AG20443 (cell line): ENCODE results near the gene RPS6KL1.

Experiments
- DNase-seq: peaks from one replicate; pipeline ENCODE4 v3.0.0; 2012; ENCODE audit warnings: low spot score, mixed read lengths

The RPS6KL1 gene, protein sequence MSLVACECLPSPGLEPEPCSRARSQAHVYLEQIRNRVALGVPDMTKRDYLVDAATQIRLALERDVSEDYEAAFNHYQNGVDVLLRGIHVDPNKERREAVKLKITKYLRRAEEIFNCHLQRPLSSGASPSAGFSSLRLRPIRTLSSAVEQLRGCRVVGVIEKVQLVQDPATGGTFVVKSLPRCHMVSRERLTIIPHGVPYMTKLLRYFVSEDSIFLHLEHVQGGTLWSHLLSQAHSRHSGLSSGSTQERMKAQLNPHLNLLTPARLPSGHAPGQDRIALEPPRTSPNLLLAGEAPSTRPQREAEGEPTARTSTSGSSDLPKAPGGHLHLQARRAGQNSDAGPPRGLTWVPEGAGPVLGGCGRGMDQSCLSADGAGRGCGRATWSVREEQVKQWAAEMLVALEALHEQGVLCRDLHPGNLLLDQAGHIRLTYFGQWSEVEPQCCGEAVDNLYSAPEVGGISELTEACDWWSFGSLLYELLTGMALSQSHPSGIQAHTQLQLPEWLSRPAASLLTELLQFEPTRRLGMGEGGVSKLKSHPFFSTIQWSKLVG

DNA sequence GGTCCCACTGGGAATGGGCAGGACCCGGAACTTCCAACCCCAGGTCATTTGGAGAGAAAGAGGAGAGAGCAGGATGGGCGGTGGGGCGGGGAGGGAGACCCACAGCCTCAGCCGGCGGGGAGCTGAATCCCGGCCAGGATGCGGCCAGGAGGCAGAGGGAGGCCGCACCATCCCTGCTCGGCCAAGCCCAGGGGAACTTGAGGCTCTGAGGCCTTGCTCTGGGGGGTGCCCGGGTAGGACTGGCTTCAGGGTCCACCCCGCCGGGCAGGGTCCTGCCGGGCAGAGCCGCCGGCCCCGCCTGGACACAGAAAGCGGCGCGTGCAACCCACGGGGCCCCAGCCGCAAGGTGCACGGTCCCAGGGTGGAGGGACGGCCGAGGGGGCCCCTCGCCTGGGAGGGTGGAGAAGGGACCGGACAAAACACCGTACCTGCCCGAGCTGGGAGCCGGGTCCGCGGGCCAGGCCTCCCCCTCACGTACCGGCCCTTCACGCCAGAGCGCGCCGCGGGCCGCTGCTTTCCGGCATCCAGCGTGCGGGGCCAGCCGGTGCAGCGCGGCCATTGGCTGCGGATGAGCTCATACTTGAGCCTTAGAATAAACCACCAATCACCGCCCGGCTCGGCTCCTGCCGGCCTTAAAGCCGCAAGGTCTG is at the start of gene RPS6KL1:
TSS of gene RPS6KL1 (minus strand) at position 509 of the 650 bp plus-strand sequence. CDS start 1,719 bp downstream, outside the sequence.
- peak; percentile 96 for DNase-seq

GRCh38 chr14:74968811-74969210 is 45.8 kb upstream of the RPS6KL1 start:
- no peak for DNase-seq

- no peak for DNase-seq
Observed at GRCh38 chr14:74965486-74966153, 42.6 kb upstream of the RPS6KL1 start.

- peak; percentile 71 for DNase-seq
Observed at GRCh38 chr14:74964787-74965485, 41.9 kb upstream of the RPS6KL1 start.

DNA sequence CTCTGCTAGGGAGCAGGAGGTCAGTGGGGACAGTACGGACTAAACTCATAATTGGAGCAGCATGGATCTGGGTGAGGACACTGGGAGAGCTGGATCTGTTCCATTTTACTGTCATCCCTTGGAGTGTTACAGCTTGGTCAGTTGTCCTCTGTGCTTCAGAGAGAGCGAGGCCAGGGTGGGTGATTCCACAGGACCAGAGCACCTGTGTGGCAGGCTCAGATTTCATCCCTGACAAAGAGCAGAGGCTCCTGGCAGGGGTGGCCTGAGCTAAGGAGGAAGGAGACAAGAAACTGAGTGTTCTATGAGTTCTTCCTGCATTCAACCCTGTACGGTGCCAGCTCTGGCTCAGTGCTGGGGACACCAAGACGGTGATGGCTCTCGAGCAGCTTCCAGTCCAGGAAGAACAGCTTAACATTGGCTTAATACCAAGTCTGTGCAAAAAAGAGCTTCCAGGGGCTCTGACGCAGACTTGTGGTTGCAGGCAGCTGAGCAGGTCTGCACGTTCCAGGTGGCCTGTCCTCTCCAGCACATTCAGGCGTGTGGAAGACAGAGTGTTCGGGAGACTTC is 40.7 kb upstream of the RPS6KL1 start:
- DNase-seq = peak; percentile 51

DNA sequence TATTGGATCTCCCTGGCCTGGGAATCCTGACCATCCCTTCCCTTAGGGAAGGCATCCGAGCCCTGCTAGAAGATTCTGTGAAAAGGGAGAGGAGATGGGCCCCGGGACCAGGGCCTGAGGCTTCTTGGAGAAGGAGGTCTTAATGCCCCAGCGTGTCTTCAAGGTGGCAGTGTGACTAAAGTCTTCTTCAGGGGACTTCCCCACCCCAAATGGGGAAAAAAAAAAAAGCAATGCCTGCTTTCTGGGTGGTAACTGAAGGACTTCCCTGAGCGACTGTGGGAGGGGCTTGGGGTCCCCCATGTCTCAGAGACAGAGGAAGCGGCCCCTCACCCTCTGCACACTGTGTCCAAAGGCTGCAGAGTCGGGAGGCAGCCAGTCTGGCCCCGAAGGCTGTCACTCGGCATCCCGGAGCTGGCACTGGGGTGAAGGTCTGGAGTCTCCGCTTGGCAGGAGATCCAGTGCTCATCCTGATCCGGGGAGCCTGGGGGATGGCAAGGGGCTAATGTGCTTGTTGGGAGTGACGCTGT is 40.2 kb upstream of the RPS6KL1 start:
- no peak for DNase-seq

DNA sequence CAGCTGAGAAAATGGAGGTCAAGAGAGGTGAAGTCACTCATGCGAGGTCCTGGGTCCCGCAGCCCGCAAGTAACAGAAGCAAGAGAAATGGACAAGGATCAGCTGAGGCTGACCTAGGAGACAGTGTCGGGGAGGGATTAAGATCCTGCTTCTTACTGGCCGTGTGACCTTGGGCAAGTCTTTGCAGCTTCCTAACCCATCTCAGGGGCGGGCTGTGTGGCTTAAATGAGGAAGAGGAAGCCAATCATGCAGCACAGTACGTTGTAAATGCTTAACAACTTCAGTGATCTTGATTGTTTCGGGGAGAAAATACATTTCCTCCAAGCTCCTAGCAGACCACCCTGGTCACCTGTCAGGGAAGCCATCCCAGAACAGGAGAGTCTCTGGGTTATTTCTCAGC is 39.4 kb upstream of the RPS6KL1 start:
- no peak for DNase-seq

GRCh38 chr14:74962046-74962445 is 39.0 kb upstream of the RPS6KL1 start:
- DNase-seq = no peak

- DNase-seq = no peak
Observed at GRCh38 chr14:74961238-74961911, 38.3 kb upstream of the RPS6KL1 start.

GRCh38 chr14:74960736-74961135 is 37.7 kb upstream of the RPS6KL1 start:
- DNase-seq = no peak

GRCh38 chr14:74959596-74960180 is 36.6 kb upstream of the RPS6KL1 start:
- DNase-seq = no peak

GRCh38 chr14:74956280-74957072 is 33.4 kb upstream of the RPS6KL1 start:
- no peak for DNase-seq

- no peak for DNase-seq
Observed at GRCh38 chr14:74956027-74956279, 32.9 kb upstream of the RPS6KL1 start.

GRCh38 chr14:74955229-74956026 is 32.4 kb upstream of the RPS6KL1 start, which contains the start of gene PGF:
Gene PGF (minus strand): TSS chr14:74955597. CDS start chr14:74955242, 355 bp downstream.
- DNase-seq = peak; percentile 90

DNA sequence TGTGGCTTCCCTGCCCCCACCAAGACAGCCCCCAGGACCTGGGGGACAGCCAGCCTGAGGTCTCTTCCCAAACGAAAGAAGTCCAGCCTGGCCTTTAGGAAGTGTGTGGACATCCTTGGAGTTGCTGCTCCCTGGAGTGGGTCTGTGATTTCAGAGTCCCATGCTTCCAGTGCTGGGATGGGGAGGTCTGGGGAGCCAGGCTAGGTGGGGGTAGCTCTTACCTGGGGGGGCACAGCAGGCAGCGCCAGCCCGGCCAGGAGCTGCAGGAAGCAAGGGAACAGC is 31.8 kb upstream of the RPS6KL1 start:
- DNase-seq = no peak

DNA sequence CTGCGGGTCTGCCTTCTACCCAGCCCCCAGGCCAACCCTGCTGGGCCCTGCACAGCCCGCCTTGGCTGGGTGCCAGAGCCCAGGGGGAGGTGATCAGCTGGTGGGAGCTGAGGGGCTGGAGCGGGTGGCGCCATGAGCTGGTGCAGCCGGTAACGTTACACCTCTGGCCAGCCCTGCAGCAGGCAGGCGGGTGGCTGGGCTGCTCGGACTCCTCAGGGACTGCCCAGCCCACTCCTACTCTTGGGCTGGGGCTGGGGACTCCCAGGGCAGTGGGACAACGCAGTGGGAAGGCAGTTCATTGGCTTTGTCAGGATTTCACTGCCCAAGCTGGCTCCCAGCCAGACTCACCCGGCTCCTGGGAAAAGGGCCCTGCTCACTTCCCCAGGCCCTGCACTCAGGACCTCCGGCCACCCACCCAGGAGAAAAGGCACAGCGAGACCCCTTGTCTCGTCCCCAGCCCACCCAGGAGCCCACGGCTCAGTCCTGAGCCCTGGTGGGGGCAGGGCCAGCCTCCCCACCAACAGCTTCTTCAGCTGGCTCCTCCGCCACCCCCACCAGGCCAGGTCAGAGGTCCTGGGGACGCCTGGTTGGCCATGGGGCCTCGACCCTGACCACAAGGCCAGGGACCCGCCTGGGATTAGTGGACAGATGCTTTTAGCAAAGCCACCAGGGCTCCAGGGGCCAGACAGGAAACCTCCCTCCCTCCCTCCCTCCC is 31.3 kb upstream of the RPS6KL1 start:
- no peak for DNase-seq

DNA sequence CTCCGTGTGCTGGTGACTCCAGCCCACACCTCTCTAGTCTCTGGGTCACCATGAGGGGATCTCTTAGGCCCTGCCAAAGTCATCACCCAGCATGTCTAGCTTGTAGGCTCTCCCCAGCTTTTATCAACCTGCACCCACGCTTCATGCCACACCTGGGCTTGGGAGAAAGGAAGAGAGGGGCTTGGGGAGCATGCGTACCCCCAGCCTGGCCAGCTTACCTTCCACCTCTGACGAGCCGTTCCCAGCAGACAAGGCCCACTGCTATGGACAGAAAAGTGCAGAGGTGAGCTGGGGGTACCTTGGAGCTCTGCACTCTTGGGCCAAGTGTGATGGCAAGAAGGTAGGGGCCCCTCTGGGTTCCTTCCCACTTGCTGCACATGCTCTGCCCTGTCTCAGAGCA is 30.6 kb upstream of the RPS6KL1 start:
- DNase-seq = no peak

DNA sequence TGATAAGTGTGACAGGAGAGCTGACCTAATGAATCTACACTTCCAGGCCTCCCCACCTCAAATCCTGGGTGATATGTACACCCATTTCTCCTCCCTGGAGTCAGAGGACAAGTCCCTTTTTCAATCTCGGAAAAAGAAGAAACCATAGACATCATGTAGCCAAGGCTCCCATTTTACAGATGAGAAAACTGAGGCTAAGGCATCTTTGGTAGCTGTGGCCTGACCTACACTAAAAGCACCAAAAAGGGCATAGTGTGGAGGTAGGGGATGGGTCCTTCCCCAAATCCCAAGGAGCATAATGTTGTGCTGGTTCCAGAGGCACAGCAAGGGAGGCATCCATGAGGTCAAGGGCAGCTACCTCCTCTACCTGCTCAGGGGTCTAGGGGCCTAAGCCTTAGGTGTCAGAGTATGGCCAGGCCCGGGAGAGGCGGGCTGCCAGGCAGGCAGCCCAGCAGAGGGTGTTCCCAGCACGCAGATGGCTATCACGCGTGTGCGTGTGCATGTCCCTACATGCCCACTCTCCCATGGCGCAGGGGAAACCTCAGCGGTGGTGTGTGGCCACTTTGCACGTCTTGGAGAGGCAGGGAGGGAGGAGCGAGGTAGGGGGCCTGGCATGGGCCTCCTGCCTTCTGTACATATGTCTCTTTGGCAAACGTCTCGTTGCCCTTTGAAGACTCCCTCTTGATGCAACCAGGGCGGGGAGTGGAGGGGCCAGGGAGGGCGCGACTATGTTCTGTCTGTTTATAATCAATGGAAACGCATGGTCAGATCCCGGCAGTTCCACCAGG is 29.8 kb upstream of the RPS6KL1 start:
- DNase-seq = no peak
